GM10248 (cell line): ENCODE measurements around the gene RAD50.
"Not testable (repeated sequence)": the region's sequence is repeated elsewhere in the genome, so short reads cannot be mapped to it uniquely, and the experiment has no call there.

Source experiments
- CTCF ChIA-PET: fragments of 300-600 bp; sonication (Branson Sonifier 250); formaldehyde crosslinking; extraction: SDS; loops from one replicate; lab custom pipeline; 2021; ENCODE audit warnings: antibody characterized with exemption; lab: Yijun Ruan, JAX
- POLR2A ChIA-PET: fragments of 350-650 bp; sonication (Branson Sonifier 250); formaldehyde crosslinking; extraction: SDS; loops from one replicate; lab custom pipeline; 2020; ENCODE audit warnings: antibody characterized with exemption; lab: Yijun Ruan, JAX
- DNase-seq: peaks from one replicate; pipeline ENCODE4 v3.0.0; 2012; ENCODE audit errors: extremely low spot score
- CTCF ChIP-seq: IDR thresholded peaks from 2 replicates; pipeline ENCODE4 v1.5.1; 2012; ENCODE audit warnings: mild to moderate bottlenecking, low read depth; ENCODE audit errors: extremely low read depth, missing control alignments, control extremely low read depth

Gene RAD50

GRCh38 chr5:132621699-132622098, 64.9 kb downstream of the RAD50 start:
- no peak for TF ChIP-seq CTCF
- ChIA-PET POLR2A (no interaction called here), CTCF (interaction anchor here (0.8 to 1.6 kb wide), 3 partner anchors 19 to 199 kb away, joined by 3 to 5 read pairs (median 4); partner anchors contain the start of gene IL13)
- DNase-seq = no peak

- no peak for DNase-seq
- ChIA-PET POLR2A (no interaction called here), CTCF (interaction anchor here (1.6 kb wide), 3 partner anchors 17 to 198 kb away, joined by 4 to 6 read pairs (median 5); no protein-coding TSS in a partner anchor)
- no peak for TF ChIP-seq CTCF
These were observed 65.8 kb downstream of the RAD50 start for GRCh38 chr5:132622608-132623007.

DNA sequence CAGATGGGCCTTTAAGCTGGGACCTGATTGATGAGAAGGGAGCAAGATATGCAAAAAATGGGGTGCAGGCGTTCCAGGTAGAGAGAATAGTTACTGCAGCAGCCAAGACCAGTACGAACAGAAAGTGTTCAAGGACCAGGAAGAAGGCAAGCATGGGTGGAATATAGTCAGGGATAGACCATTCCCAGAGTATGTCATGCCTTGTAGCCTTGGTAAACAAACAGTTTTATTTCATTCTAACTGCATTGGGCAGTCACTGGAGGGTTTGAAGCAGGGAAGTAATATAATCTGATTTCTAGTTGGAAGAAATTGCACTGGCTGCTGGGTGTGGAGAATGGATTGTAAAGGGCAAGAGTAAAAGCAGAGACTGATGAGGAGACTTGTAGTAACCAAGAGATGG, 70.7 kb downstream of the RAD50 start:
- no peak for TF ChIP-seq CTCF
- ChIA-PET CTCF (interaction anchor here (1.4 kb wide), 1 partner anchor 40 kb away, joined by 3 read pairs; no protein-coding TSS in a partner anchor), POLR2A (no interaction called here)
- no peak for DNase-seq

DNA sequence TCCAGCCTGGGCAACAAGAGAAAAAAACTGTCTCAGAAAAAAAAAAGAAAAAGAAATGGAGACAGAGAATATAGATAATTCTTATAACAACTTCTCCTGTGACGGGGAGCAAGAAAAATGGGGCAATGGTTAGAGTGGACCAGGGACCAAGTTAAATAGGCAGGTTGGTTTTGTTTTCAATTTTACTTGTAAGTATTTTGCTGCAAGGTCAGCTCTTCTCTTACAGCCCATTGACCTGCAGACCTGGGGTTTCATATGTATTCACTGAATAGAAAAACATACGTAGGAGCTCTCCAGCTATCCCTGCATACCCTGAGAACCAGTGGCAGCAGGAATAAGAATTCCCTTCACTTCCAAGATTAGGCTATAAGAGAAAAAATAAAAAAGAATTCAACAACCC, 72.0 kb downstream of the RAD50 start:
- peak; percentile 43 for DNase-seq
- TF ChIP-seq CTCF = no peak
- ChIA-PET POLR2A (no interaction called here), CTCF (interaction anchor here (0.7 to 3.6 kb wide), 8 partner anchors 8 to 192 kb away, joined by 3 to 15 read pairs (median 3); no protein-coding TSS in a partner anchor)

- ChIA-PET CTCF (interaction anchor here (1.4 to 3.6 kb wide), 4 partner anchors 12 to 254 kb away, joined by 3 to 15 read pairs (median 10); no protein-coding TSS in a partner anchor), POLR2A (no interaction called here)
- no peak for TF ChIP-seq CTCF
- DNase-seq = peak; percentile 51
These were observed 72.6 kb downstream of the RAD50 start for GRCh38 chr5:132629230-132629944.

- POLR2A ChIA-PET = interaction anchor here (0.6 kb wide), 1 partner anchor 108 kb away, joined by 3 read pairs; no protein-coding TSS in a partner anchor
- DNase-seq = not testable (repeated sequence)
- CTCF ChIA-PET = interaction anchor here (1.0 to 1.6 kb wide), 3 partner anchors 25 to 187 kb away, joined by 3 to 6 read pairs (median 4); partner anchors contain the start of gene IL13
These were observed 76.8 kb downstream of the RAD50 start for GRCh38 chr5:132633587-132633986.

DNA sequence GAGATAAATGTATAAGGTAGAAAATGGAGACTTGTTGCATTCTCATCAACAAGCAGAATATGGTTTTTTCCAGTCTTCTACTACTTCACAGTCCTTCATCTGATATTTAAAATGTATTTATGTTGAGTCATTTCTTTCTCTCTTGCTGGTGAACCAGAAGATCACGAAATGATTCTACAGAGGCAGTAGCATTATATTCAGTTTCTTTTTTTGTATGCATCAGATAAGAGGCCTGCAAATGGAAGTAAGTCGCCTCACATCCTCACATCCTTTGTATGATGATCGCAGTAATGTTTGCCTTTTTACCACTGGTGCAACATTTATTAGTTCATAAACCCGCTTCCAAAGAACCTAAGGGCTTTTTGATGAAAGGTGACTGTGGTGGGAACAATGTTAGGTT, 79.1 kb downstream of the RAD50 start:
- peak; percentile 48 for DNase-seq
- POLR2A ChIA-PET = no interaction called here
- TF ChIP-seq CTCF = no peak
- CTCF ChIA-PET = interaction anchor here (1.0 to 2.4 kb wide), 4 partner anchors 12 to 185 kb away, joined by 3 to 10 read pairs (median 4); partner anchors contain the start of gene IL13
